Loucy (cell line): Measurements from ENCODE around the gene WASF3.

ENCODE experiments used
- CTCF ChIP-seq: fragments of 200-600 bp; sonication (generic); conservative IDR thresholded peaks from 2 replicates; pipeline ENCODE4 v1.5.1; 2014; ENCODE audit warnings: mild to moderate bottlenecking, antibody characterized with exemption, low read length
- EZH2phosphoT487 ChIP-seq: fragments of 200-600 bp; IDR thresholded peaks from 2 replicates; pipeline ENCODE4 v1.6.1; 2018; ENCODE audit warnings: antibody characterized with exemption, mild to moderate bottlenecking, moderate library complexity, borderline replicate concordance

GRCh38 chr13:26735677-26736076 lies 178.2 kb downstream of the WASF3 start:
- no peak for TF ChIP-seq CTCF
- no peak for TF ChIP-seq EZH2phosphoT487
